GM12878 (cell line): ENCODE results near the gene ITPR2. TPM values are rescaled to one million over a fixed set of nuclear protein-coding genes. Genes with fewer than 3 reads are reported as not detected.
A peak's percentile ranks its signal among the peaks of the same experiment; 100 is the strongest.

ENCODE experiments used
- ASH2L ChIP-seq: fragments of 300-600, 200-600 bp; sonication (generic); IDR thresholded peaks from 2 replicates; pipeline ENCODE4 v1.6.1; 2017; ENCODE audit warnings: low read depth, mild to moderate bottlenecking, borderline replicate concordance
- ATF7 ChIP-seq: fragments of 450-650 bp; IDR thresholded peaks from 2 replicates; pipeline ENCODE4 v1.6.1; 2016; ENCODE audit warnings: low read depth, mild to moderate bottlenecking
- BACH1 ChIP-seq: fragments of 450-650 bp; IDR thresholded peaks from 2 replicates; pipeline ENCODE4 v1.6.1; 2017; ENCODE audit warnings: mild to moderate bottlenecking, borderline replicate concordance
- BHLHE40 ChIP-seq, 2 experiments: fragments of 450-650 bp in 1 of 2; IDR thresholded peaks; 2 replicates each; pipeline ENCODE4 v1.6.1; 2011 to 2017; ENCODE audit warnings: low read depth in 2 of 2, borderline replicate concordance in 1 of 2, improper control_type of control experiment in 1 of 2, low read length in 1 of 2, mild to moderate bottlenecking in 1 of 2
- BMI1 ChIP-seq: fragments of 450-650 bp; IDR thresholded peaks from 2 replicates; pipeline ENCODE4 v1.6.1; 2016; ENCODE audit warnings: mild to moderate bottlenecking, moderate library complexity, borderline replicate concordance
- BRCA1 ChIP-seq: IDR thresholded peaks from 2 replicates; pipeline ENCODE4 v1.6.1; 2011; ENCODE audit warnings: low read depth, low read length, improper control_type of control experiment
- CBX5 ChIP-seq: sonication (generic); IDR thresholded peaks from 2 replicates; pipeline ENCODE4 v1.6.1; 2016; ENCODE audit warnings: low read depth, moderate library complexity, mild to moderate bottlenecking, inconsistent platforms
- CHD2 ChIP-seq: IDR thresholded peaks from 2 replicates; pipeline ENCODE4 v1.6.1; 2011; ENCODE audit warnings: low read depth, low read length, improper control_type of control experiment, borderline replicate concordance
- CHD4 ChIP-seq: fragments of 200-600 bp; sonication (generic); IDR thresholded peaks from 2 replicates; pipeline ENCODE4 v1.6.1; 2016; ENCODE audit warnings: mild to moderate bottlenecking
- EED ChIP-seq: sonication (generic); IDR thresholded peaks from 2 replicates; pipeline ENCODE4 v1.6.1; 2016; ENCODE audit warnings: antibody characterized with exemption, low read depth
- EGR1 ChIP-seq, 2 experiments: IDR thresholded peaks; 1 replicate in 1 of 2; 2 replicates in 1 of 2; pipeline ENCODE4 v1.6.1; 2011 to 2012; ENCODE audit warnings: low read depth in 2 of 2, low read length in 2 of 2, borderline replicate concordance in 1 of 2, mild to moderate bottlenecking in 1 of 2, moderate library complexity in 1 of 2
- FOXK2 ChIP-seq: fragments of 450-650 bp; IDR thresholded peaks from 2 replicates; pipeline ENCODE4 v1.6.1; 2017; ENCODE audit warnings: mild to moderate bottlenecking, moderate library complexity
- IKZF2 ChIP-seq, 2 experiments: fragments of 450-650 bp; IDR thresholded peaks; 2 replicates each; pipeline ENCODE4 v1.6.1; 2017; ENCODE audit warnings: mild to moderate bottlenecking in 2 of 2, moderate library complexity in 2 of 2
- MTA2 ChIP-seq: fragments of 450-650 bp; IDR thresholded peaks from 2 replicates; pipeline ENCODE4 v1.6.1; 2016; ENCODE audit warnings: low read depth, mild to moderate bottlenecking, moderate library complexity
- MYC ChIP-seq: IDR thresholded peaks from 2 replicates; pipeline ENCODE4 v1.6.1; 2011; ENCODE audit warnings: mild to moderate bottlenecking, low read length, moderate library complexity, inconsistent platforms; ENCODE audit not compliant: insufficient read depth, insufficient replicate concordance, insufficient read length, severe bottlenecking
- NFIC ChIP-seq: IDR thresholded peaks from 2 replicates; pipeline ENCODE4 v1.6.1; 2012; ENCODE audit warnings: low read depth, mild to moderate bottlenecking, inconsistent platforms, low read length, moderate library complexity
- POLR2AphosphoS2 ChIP-seq: IDR thresholded peaks from 2 replicates; pipeline ENCODE4 v1.6.1; 2011; ENCODE audit warnings: low read depth, mild to moderate bottlenecking, low read length, improper control_type of control experiment, moderate library complexity
- RAD51 ChIP-seq: fragments of 450-650 bp; IDR thresholded peaks from 2 replicates; pipeline ENCODE4 v1.6.1; 2016; ENCODE audit warnings: moderate library complexity, mild to moderate bottlenecking, inconsistent platforms
- RCOR1 ChIP-seq: conservative IDR thresholded peaks from 2 replicates; pipeline ENCODE4 v1.6.1; 2012; ENCODE audit warnings: low read depth, low read length, improper control_type of control experiment
- SPI1 ChIP-seq: IDR thresholded peaks from 2 replicates; pipeline ENCODE4 v1.6.1; 2011; ENCODE audit warnings: low read depth, mild to moderate bottlenecking, low read length, moderate library complexity, borderline replicate concordance; ENCODE audit not compliant: insufficient read depth
- TCF3 ChIP-seq: IDR thresholded peaks from 2 replicates; pipeline ENCODE4 v1.6.1; 2012; ENCODE audit warnings: low read depth, mild to moderate bottlenecking, low read length, borderline replicate concordance; ENCODE audit not compliant: insufficient read depth
- polyA plus RNA-seq, 11 experiments: library from polyadenylated mRNA; depleted of rRNA in 4 of 11; unstranded in 6 of 11; stranded (reverse) in 5 of 11; fragments of >200 nt; fragmentation: Nextera tagmentation in 4 of 11; fragmentation: Illumina TruSeq in 1 of 11; extraction: Ambion mirVana in 4 of 11; extraction: Trizol in 1 of 11; gene quantifications; 1 replicate in 1 of 11; 2 replicates in 10 of 11; pipeline versions ENCODE4 v1.2.1 to v1.2.3, GENCODE V29; 2011 to 2016; ENCODE audit warnings: inconsistent platforms in 2 of 11, missing spikeins in 2 of 11, low read depth in 1 of 11
- total RNA-seq, 4 experiments: library from RNA; depleted of rRNA in 3 of 4; stranded (reverse); fragments of >200 nt in 3 of 4; fragmentation: Illumina TruSeq in 1 of 4; extraction: Trizol in 1 of 4; gene quantifications; 2 replicates each; pipeline versions ENCODE4 v1.2.1 to v1.2.3, GENCODE V29; 2013 to 2021
- TF ChIP-seq, protein P1 (sequence below), 3 experiments: IDR thresholded peaks in 2 of 3; conservative IDR thresholded peaks in 1 of 3; 2 replicates each; pipeline ENCODE4 v1.5.1; 2011; ENCODE audit warnings: low read depth in 3 of 3, low read length in 3 of 3, mild to moderate bottlenecking in 3 of 3, control low read depth in 2 of 3, moderate library complexity in 2 of 3, inconsistent platforms in 1 of 3, mixed read lengths in 1 of 3; ENCODE audit not compliant: control insufficient read depth in 2 of 3, insufficient read depth in 1 of 3; ENCODE audit errors: extremely low read depth in 1 of 3
- TF ChIP-seq, protein P2 (sequence below): IDR thresholded peaks from 2 replicates; pipeline ENCODE4 v1.6.1; 2011; ENCODE audit warnings: borderline replicate concordance, low read depth, mild to moderate bottlenecking, moderate library complexity, mixed read lengths, low read length; ENCODE audit not compliant: insufficient read depth; ENCODE audit errors: extremely low read length
- TF ChIP-seq, protein P3 (sequence below): fragments of 450-650 bp; IDR thresholded peaks from 2 replicates; pipeline ENCODE4 v1.6.1; 2018; ENCODE audit warnings: borderline replicate concordance, mild to moderate bottlenecking; ENCODE audit not compliant: partially characterized antibody

ITPR2 gene
- total and polyA plus RNA-seq, 10 of the 15 experiments (the other 5 are each of a cell fraction or from before 2014, with no cell fraction given): 7.5 to 76.2 (median 47.1) TPM

DNA sequence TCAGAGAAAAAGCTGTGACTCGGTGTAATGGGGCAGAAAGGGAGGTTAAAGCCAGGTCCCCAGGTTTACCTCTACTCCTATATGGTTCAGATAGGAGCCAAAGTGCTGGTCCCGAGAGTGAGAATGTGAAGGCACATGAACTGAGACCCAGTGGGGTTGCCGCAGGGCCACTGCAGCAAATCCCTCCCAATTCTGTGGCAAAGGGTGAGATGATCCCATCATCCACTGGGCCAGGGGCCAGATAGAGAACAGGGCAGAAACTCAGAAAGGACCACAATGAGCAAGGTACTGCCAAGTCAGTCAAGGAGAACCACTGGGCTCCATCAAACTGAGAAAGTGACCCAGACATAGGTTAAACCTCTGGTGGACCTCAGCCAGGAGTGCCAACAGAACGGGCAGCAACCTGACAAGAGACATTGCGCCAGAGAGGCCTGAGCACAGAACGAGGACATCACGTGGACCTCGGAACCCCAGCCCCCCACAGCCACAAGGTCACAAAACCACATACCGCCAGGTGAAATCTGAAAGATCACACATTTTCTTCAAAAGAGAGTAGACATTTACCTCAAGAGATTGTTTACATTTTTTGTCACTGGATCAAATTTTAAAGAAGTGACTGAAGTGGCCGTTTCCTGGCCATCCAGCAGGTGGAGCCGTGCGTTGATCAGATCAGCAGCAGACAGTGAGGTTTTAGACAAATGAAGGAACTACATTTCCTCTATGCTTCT is 20.5 kb upstream of the ITPR2 start (continued):
- TF ChIP-seq FOXK2 (no peak), IKZF2 (IDR thresholded peaks at IDR 0.05) (0 out of 4 replicates have a peak, but pooled peaks of 1 of the 2 experiments have one; percentile 8), NFIC (no peak), EGR1 (IDR thresholded peaks at IDR 0.05; ENCODE audit: borderline replicate concordance in 1 of 2, low read depth in 2 of 2, low read length in 2 of 2) (no peak), RAD51 (0 out of 2 replicates have a peak, but pooled peaks have one; percentile 22), ATF7 (no peak), RCOR1 (no peak), BHLHE40 (IDR thresholded peaks at IDR 0.05; ENCODE audit: borderline replicate concordance in 1 of 2, low read depth in 2 of 2, low read length in 1 of 2) (peak in 1 of 2 experiments; percentile 18; a peak in 1 of 4 replicates), BMI1 (no peak), TCF3 (no peak), ASH2L (no peak), CHD4 (no peak), BRCA1 (no peak), CBX5 (peak; percentile 32; the same call in 1 of the 2 replicates), MYC (no peak), POLR2AphosphoS2 (no peak), EED (no peak), SPI1 (peak; percentile 31; the same call in 1 of the 2 replicates), CHD2 (no peak), BACH1 (no peak), MTA2 (no peak)
- TF ChIP-seq, protein P1, sequence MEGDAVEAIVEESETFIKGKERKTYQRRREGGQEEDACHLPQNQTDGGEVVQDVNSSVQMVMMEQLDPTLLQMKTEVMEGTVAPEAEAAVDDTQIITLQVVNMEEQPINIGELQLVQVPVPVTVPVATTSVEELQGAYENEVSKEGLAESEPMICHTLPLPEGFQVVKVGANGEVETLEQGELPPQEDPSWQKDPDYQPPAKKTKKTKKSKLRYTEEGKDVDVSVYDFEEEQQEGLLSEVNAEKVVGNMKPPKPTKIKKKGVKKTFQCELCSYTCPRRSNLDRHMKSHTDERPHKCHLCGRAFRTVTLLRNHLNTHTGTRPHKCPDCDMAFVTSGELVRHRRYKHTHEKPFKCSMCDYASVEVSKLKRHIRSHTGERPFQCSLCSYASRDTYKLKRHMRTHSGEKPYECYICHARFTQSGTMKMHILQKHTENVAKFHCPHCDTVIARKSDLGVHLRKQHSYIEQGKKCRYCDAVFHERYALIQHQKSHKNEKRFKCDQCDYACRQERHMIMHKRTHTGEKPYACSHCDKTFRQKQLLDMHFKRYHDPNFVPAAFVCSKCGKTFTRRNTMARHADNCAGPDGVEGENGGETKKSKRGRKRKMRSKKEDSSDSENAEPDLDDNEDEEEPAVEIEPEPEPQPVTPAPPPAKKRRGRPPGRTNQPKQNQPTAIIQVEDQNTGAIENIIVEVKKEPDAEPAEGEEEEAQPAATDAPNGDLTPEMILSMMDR (IDR thresholded peaks at IDR 0.05 in 2 of 3, conservative IDR thresholded peaks at IDR 0.05 in 1 of 3; ENCODE audit: control insufficient read depth in 2 of 3, extremely low read depth in 1 of 3, insufficient read depth in 1 of 3, low read depth in 3 of 3, low read length in 3 of 3): peak; percentile 81 to 94 (median 88); a peak in 5 of 6 replicates
- TF ChIP-seq, protein P2, sequence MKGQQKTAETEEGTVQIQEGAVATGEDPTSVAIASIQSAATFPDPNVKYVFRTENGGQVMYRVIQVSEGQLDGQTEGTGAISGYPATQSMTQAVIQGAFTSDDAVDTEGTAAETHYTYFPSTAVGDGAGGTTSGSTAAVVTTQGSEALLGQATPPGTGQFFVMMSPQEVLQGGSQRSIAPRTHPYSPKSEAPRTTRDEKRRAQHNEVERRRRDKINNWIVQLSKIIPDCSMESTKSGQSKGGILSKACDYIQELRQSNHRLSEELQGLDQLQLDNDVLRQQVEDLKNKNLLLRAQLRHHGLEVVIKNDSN: no peak
- TF ChIP-seq, protein P3, sequence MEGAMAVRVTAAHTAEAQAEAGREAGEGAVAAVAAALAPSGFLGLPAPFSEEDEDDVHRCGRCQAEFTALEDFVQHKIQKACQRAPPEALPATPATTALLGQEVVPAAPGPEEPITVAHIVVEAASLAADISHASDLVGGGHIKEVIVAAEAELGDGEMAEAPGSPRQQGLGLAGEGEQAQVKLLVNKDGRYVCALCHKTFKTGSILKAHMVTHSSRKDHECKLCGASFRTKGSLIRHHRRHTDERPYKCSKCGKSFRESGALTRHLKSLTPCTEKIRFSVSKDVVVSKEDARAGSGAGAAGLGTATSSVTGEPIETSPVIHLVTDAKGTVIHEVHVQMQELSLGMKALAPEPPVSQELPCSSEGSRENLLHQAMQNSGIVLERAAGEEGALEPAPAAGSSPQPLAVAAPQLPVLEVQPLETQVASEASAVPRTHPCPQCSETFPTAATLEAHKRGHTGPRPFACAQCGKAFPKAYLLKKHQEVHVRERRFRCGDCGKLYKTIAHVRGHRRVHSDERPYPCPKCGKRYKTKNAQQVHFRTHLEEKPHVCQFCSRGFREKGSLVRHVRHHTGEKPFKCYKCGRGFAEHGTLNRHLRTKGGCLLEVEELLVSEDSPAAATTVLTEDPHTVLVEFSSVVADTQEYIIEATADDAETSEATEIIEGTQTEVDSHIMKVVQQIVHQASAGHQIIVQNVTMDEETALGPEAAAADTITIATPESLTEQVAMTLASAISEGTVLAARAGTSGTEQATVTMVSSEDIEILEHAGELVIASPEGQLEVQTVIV: no peak
